Tibial nerve (tissue), 4 donors: Measurements from ENCODE around the gene TBC1D3B.
A peak's percentile ranks its signal among the peaks of the same experiment; 100 is the strongest.

Experiments used
- EP300 ChIP-seq, 2 donors: sonication (generic); formaldehyde crosslinking; IDR thresholded peaks; one replicate each; pipeline ENCODE4 v1.6.1; 2017; ENCODE audit warnings: antibody characterized with exemption in 2 of 2, mild to moderate bottlenecking in 1 of 2
- POLR2A ChIP-seq, 2 donors: fragments of 450-650 bp; IDR thresholded peaks; one replicate each; pipeline ENCODE4 v1.6.1; 2017; ENCODE audit warnings: antibody characterized with exemption in 2 of 2, mild to moderate bottlenecking in 2 of 2, moderate library complexity in 2 of 2
- TF ChIP-seq, protein P1 (sequence below), 5 experiments: fragments of 200-600 bp in 3 of 5; fragments of 450-650 bp in 2 of 5; sonication (generic) in 3 of 5; IDR thresholded peaks; one replicate each; pipeline ENCODE4 v1.5.1; 2016 to 2019; ENCODE audit warnings: antibody characterized with exemption in 5 of 5, mild to moderate bottlenecking in 3 of 5, moderate library complexity in 2 of 5

DNA sequence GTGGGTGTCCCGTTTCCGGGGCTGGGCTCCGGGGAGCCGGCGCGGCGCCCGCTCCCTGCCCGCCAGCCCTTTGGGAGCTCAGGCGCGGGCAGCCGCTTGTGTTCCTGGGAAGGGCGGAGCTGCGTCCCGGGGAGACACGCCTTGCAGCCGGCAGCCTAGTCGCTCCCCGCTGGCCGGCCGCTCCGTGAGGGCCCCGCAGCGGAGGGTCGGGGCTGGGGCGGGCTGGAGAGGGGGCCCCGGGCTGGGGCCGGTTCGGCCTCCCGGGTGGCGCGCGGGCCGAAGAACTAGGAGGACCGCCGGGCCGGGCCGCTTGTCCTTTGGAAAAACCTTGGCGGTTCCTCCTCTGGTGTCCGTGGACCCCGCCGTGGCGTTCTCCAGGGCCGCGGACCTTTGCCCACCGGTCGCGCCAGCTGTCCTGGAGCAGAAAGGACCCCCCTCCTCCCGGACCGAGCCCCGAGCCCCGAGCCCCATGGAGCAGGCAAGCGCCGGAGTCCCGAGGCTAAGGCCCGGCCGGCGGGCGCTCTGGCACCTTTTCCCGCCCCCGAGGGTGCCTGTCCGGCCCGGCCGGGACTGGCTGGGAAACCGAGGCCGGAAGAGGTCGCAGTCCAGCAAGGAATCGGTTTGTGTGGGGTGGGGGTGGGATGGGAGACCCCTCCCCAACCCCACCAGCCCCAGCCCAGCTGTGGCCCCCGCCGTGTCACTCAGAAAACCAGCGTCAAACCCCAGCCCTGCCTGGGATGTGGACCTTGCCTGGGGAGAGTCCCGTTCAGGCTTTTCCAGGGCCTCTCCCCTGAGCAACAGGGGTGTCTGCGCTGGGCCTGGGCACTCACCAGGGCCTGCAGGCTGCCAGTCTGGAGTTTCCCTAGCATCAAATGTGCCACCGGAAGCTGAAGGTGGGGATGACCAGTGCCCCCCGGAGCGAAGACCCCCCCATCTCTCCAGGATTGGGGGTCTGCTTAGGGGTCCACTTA lies 6.8 kb upstream of the TBC1D3B start:
- TF ChIP-seq, protein P1, sequence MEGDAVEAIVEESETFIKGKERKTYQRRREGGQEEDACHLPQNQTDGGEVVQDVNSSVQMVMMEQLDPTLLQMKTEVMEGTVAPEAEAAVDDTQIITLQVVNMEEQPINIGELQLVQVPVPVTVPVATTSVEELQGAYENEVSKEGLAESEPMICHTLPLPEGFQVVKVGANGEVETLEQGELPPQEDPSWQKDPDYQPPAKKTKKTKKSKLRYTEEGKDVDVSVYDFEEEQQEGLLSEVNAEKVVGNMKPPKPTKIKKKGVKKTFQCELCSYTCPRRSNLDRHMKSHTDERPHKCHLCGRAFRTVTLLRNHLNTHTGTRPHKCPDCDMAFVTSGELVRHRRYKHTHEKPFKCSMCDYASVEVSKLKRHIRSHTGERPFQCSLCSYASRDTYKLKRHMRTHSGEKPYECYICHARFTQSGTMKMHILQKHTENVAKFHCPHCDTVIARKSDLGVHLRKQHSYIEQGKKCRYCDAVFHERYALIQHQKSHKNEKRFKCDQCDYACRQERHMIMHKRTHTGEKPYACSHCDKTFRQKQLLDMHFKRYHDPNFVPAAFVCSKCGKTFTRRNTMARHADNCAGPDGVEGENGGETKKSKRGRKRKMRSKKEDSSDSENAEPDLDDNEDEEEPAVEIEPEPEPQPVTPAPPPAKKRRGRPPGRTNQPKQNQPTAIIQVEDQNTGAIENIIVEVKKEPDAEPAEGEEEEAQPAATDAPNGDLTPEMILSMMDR (IDR thresholded peaks at IDR 0.05), result no peak
- TF ChIP-seq POLR2A (IDR thresholded peaks at IDR 0.05), result peak in 1 of 2 donors; percentile 30
- TF ChIP-seq EP300 (IDR thresholded peaks at IDR 0.05), result no peak
